AG09309 (cell line): ENCODE measurements around the gene HLA-DMB.

Experiments used
- DNase-seq: peaks from one replicate; pipeline ENCODE4 v3.0.0-alpha.2; 2010; ENCODE audit warnings: low read depth
- H3K4me3 ChIP-seq: 2 replicates; pipeline ENCODE4 v1.5.1; 2011; ENCODE audit warnings: mild to moderate bottlenecking, low read depth, low read length, moderate library complexity; ENCODE audit not compliant: control insufficient read depth
- CTCF ChIP-seq: IDR thresholded peaks from 2 replicates; pipeline ENCODE4 v1.5.1; 2011; ENCODE audit warnings: mild to moderate bottlenecking, low read depth, low read length, inconsistent platforms; ENCODE audit not compliant: insufficient read depth, control insufficient read depth; ENCODE audit errors: missing control alignments

HLA-DMB gene

GRCh38 chr6:32885698-32886286, 55.0 kb downstream of the HLA-DMB start:
- no peak overlapping the region for H3K4me3 ChIP-seq
- DNase-seq, result no peak
- TF ChIP-seq CTCF, result peak; percentile 38
